Thyroid gland (tissue), 4 donors: ENCODE results near the gene ASPSCR1. TPM values are rescaled to one million over a fixed set of nuclear protein-coding genes. Genes with fewer than 3 reads are reported as not detected.
"Not testable (repeated sequence)": the region's sequence is repeated elsewhere in the genome, so short reads cannot be mapped to it uniquely, and the experiment has no call there.

ENCODE experiments used
- DNase-seq, 2 donors: peaks; one replicate each; pipeline ENCODE4 v3.0.0-alpha.2; 2019
- H3K27ac ChIP-seq, 3 donors: fragments of 200-600 bp; sonication (generic); 1 replicate in 2 of 3; 2 replicates in 1 of 3; pipeline ENCODE4 v1.5.1; 2016 to 2019; ENCODE audit warnings: mild to moderate bottlenecking in 1 of 3, moderate library complexity in 1 of 3
- H3K27me3 ChIP-seq: fragments of 200-600 bp; sonication (generic); one replicate; pipeline ENCODE4 v1.5.1; 2019
- H3K36me3 ChIP-seq, 2 donors: fragments of 200-600 bp; sonication (generic); one replicate each; pipeline ENCODE4 v1.5.1; 2016 to 2019
- H3K4me1 ChIP-seq, 2 donors: fragments of 200-600 bp; sonication (generic); one replicate each; pipeline ENCODE4 v1.5.1; 2017 to 2019
- H3K4me3 ChIP-seq, 3 donors: fragments of 200-600 bp; sonication (generic); replicated peaks in 1 of 3; 1 replicate in 2 of 3; 2 replicates in 1 of 3; pipeline ENCODE4 v1.5.1; 2016; ENCODE audit warnings: mild to moderate bottlenecking in 1 of 3
- H3K9me3 ChIP-seq: fragments of 200-600 bp; sonication (generic); one replicate; pipeline ENCODE4 v1.5.1; 2017
- POLR2A ChIP-seq, 2 donors: fragments of 450-650 bp; IDR thresholded peaks; one replicate each; pipeline ENCODE4 v1.6.1; 2017; ENCODE audit warnings: antibody characterized with exemption in 2 of 2, mild to moderate bottlenecking in 2 of 2, moderate library complexity in 1 of 2
- WGBS, 2 donors: methylation state at CpG; one replicate each; pipeline ENCODE4 v1.1.5; 2017; 5-methylcytosine and 5-hydroxymethylcytosine counted together
- intact Hi-C: fragments of 100-400 bp; cut with DNase I; formaldehyde crosslinking; loops from one replicate; pipeline ENCODE4 v1.15.1; 2023
- total RNA-seq, 4 donors: library from RNA; depleted of rRNA; stranded (reverse); fragments of >200 nt; gene quantifications; one replicate each; pipeline ENCODE4 v1.2.3, GENCODE V29; 2016
- TF ChIP-seq, protein P1 (sequence below), 6 experiments: fragments of 200-600 bp in 3 of 6; fragments of 450-650 bp in 3 of 6; sonication (generic) in 3 of 6; IDR thresholded peaks; one replicate each; pipeline ENCODE4 v1.5.1; 2016 to 2019; ENCODE audit warnings: antibody characterized with exemption in 6 of 6, mild to moderate bottlenecking in 2 of 6, inconsistent platforms in 1 of 6, moderate library complexity in 1 of 6

The ASPSCR1 gene
- total RNA-seq, 4 donors from 2014 or later, result 23.2 to 53.6 (median 35.7) TPM

DNA sequence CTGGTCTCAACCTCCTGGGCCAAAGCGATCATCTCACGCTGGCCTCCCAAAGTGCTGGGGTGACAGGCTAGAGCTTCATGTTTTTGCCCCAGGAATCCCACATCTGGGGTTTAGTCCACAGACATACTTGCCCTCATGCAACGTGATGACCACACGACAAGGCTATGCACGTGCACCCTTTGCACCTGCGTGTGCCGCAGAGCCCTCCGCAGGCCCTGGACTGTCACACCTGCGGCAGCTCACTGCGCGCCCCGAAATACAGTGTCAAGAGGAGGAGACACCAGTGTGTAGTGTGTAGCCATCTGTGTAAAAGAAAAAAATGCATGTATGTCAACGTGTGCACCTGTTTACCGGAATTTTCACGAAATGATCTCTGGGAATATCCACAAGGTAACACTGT is 26.9 kb upstream of the ASPSCR1 start:
- Histone ChIP-seq H3K4me1 (no peaks in the 10 kb centered on the region), H3K9me3 (no peaks in the 10 kb centered on the region), H3K36me3 (no peaks in the 10 kb centered on the region), H3K27ac (no peak overlapping the region), H3K4me3 (no peak overlapping the region), H3K27me3 (no peaks in the 10 kb centered on the region)
- 83 to 84% methylated on average over 15 of the region's 15 CpGs for WGBS, 2 donors
- intact Hi-C loops, result no loop called here
- no peak for DNase-seq
- no peak for TF ChIP-seq POLR2A (IDR thresholded peaks at IDR 0.05)
- TF ChIP-seq, protein P1, sequence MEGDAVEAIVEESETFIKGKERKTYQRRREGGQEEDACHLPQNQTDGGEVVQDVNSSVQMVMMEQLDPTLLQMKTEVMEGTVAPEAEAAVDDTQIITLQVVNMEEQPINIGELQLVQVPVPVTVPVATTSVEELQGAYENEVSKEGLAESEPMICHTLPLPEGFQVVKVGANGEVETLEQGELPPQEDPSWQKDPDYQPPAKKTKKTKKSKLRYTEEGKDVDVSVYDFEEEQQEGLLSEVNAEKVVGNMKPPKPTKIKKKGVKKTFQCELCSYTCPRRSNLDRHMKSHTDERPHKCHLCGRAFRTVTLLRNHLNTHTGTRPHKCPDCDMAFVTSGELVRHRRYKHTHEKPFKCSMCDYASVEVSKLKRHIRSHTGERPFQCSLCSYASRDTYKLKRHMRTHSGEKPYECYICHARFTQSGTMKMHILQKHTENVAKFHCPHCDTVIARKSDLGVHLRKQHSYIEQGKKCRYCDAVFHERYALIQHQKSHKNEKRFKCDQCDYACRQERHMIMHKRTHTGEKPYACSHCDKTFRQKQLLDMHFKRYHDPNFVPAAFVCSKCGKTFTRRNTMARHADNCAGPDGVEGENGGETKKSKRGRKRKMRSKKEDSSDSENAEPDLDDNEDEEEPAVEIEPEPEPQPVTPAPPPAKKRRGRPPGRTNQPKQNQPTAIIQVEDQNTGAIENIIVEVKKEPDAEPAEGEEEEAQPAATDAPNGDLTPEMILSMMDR (IDR thresholded peaks at IDR 0.05), result no peak

DNA sequence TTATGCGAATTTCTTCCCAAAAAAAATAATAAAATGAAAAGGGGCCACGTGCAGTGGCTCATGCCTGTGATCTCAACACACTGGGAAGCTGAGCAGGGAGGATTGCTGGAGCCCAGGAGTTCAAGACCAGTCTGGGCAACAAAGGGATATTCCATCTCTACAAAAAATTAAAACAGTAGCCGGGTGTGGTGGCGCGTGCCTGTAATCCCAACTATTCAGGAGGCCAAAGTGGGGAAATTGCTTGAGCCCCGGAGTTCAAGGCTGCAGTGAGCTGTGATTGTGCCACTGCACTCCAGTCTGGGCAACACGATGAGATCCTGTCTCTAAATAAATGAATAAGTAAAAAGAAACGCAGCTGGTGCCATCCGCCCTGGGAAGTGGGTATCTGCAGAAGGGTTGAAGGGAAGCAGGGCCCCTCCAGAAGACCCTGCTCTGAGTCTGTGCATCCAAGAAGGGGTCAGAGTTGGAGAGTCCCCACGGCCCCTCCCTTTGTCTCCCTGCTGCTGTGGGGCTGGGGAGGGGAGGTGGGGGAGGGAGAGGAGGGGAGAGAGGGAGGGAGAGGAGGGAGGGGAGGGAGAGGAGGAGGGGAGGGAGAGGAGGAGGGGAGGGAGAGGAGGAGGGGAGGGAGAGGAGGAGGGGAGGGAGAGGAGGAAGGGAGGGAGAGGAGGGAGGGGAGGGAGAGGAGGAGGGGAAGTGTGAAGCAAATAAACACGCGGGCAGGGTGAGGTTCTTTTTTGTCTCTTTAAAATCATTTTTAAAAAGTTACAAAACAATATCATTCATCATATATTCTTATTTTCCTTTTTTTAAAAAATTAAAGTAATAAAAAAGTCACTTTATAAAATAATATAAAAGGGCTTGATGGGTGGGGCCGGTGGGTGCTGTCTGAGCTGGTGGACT is 25.4 kb upstream of the ASPSCR1 start:
- Histone ChIP-seq H3K4me1 (no peaks in the 10 kb centered on the region), H3K27me3 (no peaks in the 10 kb centered on the region), H3K27ac (no peak overlapping the region), H3K9me3 (no peaks in the 10 kb centered on the region), H3K4me3 (no peak overlapping the region), H3K36me3 (no peaks in the 10 kb centered on the region)
- 61% methylated on average over 13 of the region's 13 CpGs for WGBS, 2 donors
- intact Hi-C loops, result no loop called here
- TF ChIP-seq, protein P1 (IDR thresholded peaks at IDR 0.05), result no peak
- no peak for TF ChIP-seq POLR2A (IDR thresholded peaks at IDR 0.05)
- no peak for DNase-seq

DNA sequence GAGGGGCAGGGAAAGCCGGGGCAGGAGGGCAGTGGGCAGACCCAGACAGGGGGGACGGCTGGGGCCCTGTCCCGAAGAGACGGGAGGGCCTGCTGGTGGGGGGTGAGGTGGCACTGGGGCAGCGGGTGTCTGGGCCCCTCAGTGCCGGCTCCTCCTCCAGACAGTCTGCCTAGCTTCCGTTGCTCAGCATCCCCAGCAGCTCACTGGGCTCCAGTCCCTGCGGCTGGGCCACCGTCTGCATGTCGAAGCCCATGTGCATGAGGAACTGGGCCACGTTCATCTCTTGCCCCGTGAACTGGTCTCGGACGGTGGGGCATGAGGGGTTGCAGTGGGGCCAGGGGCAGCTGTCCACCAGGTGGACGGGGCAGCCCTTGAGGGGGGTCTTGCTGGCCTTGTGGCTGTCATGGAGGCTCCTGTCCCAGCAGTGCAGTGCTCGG is 24.6 kb upstream of the ASPSCR1 start:
- Histone ChIP-seq H3K9me3 (no peaks in the 10 kb centered on the region), H3K36me3 (no peaks in the 10 kb centered on the region), H3K27ac (no peak overlapping the region), H3K4me3 (no peak overlapping the region), H3K4me1 (no peaks in the 10 kb centered on the region), H3K27me3 (no peaks in the 10 kb centered on the region)
- intact Hi-C loops, result no loop called here
- TF ChIP-seq, protein P1 (IDR thresholded peaks at IDR 0.05), result no peak
- no peak for TF ChIP-seq POLR2A (IDR thresholded peaks at IDR 0.05)
- 74 to 78% methylated on average over 15 to 16 of the region's 16 CpGs for WGBS, 2 donors
- DNase-seq, result no peak

DNA sequence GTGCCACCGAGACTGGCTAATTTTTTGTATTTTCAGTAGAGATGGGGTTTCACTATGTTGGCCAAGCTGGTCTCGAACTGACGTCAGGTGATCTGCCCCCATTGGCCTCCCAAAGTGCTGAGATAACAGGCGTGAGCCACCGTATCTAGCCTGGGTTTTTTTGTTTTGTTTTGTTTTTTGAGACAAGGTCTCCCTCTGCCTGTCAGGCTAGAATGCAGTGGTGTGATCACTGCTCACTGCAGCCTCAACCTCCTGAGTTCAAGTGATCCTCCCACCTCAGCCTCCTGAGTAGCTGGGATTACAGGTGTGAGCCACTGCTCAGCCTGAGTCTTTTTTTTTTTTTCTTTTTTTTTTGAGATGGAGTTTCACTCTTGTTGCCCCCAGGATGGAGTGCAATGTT is 24.0 kb upstream of the ASPSCR1 start:
- H3K4me3 ChIP-seq, H3K27ac ChIP-seq, H3K9me3 ChIP-seq, H3K4me1 ChIP-seq, H3K36me3 ChIP-seq, H3K27me3 ChIP-seq, DNase-seq, intact Hi-C loops: not testable (repeated sequence)
- WGBS, 2 donors, result 69 to 77% methylated on average over 5 of the region's 5 CpGs

DNA sequence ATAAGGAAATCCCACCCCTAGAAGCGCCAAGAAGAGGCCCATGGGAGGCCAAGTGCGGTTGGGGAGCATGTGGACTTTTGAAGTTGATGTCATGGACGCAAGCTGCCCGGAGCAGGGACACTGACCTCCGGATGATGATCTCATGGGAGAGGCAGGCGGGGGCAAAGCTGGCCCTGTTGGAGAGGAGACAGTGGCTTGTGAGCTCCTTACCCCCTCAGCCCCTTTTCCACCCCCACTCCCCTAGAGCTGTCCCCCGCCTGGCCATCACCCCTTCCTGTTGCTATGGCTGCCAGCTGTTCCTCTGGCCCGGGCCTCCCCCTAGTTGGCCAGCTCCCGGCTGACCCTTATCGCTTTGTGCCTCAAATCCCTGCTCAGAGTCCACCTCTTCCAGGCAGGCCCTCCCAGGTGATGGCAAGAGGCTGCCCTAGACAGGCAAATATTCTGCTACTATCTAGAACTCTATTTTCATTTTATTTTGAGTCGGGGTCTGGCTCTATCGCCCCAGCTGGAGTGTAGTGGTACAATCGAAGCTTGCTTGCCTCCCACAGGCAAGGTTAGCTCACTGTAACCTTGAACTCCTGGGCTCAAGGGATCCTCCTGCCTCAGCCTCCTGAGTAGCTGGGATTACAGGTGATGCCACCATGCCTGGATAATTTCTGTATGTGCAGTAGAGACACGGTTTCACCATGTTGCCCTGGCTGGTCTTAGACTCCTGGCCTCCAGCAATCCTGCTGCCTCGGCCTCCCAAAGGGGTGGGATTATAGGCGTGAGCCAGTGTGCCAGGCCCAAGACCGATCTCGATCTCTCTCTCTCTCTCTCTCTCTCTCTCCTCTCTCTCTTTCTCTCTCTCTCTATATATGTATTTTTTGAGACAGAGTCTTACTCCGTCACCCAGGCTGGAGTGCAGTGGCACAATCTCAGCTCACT is 23.0 kb upstream of the ASPSCR1 start:
- intact Hi-C loops, result loop anchor here (5.0 kb wide), 1 partner anchor 198 kb away; no protein-coding TSS in a partner anchor
- TF ChIP-seq, protein P1 (IDR thresholded peaks at IDR 0.05), result no peak
- no peak for TF ChIP-seq POLR2A (IDR thresholded peaks at IDR 0.05)
- Histone ChIP-seq H3K4me1 (peaks cover 0 to 4% of the 10 kb centered on the region in 2 donors), H3K27me3 (peaks cover 13% of the 10 kb centered on the region), H3K36me3 (no peaks in the 10 kb centered on the region), H3K4me3 (no peak overlapping the region), H3K27ac (no peak overlapping the region), H3K9me3 (no peaks in the 10 kb centered on the region)
- no peak for DNase-seq
- 86 to 88% methylated on average over 15 to 19 of the region's 19 CpGs for WGBS, 2 donors
